Epithelial cell of esophagus (primary cell): ENCODE data around the gene RNF168.
"Not testable (repeated sequence)": the region's sequence is repeated elsewhere in the genome, so short reads cannot be mapped to it uniquely, and the experiment has no call there.

Experiments used
- DNase-seq: peaks from one replicate; pipeline ENCODE4 v3.0.0; 2010; ENCODE audit warnings: low read depth
- H3K4me3 ChIP-seq: 2 replicates; pipeline ENCODE4 v1.5.1; 2011; ENCODE audit warnings: mild to moderate bottlenecking, low read length, control low read depth
- CTCF ChIP-seq: IDR thresholded peaks from 2 replicates; pipeline ENCODE4 v1.5.1; 2011; ENCODE audit warnings: low read depth, mild to moderate bottlenecking, low read length, control low read depth, inconsistent platforms; ENCODE audit not compliant: insufficient read depth; ENCODE audit errors: missing control alignments

Gene RNF168

GRCh38 chr3:196503196-196504076 lies at the start of gene RNF168:
Gene RNF168, minus strand, starts transcription at chr3:196503768. Its CDS starts 595 bp downstream, at chr3:196503173.
- peak within 1 kb of the TSS; percentile 82 for H3K4me3 ChIP-seq
- TF ChIP-seq CTCF = no peak
- DNase-seq = peak; percentile 91

GRCh38 chr3:196552253-196552652 lies 48.7 kb upstream of the RNF168 start:
- no peak for TF ChIP-seq CTCF
- no peak for DNase-seq
- no peak overlapping the region for H3K4me3 ChIP-seq

GRCh38 chr3:196550172-196550571 lies 46.6 kb upstream of the RNF168 start:
- DNase-seq, H3K4me3 ChIP-seq: not testable (repeated sequence)

GRCh38 chr3:196549312-196549711 lies 45.7 kb upstream of the RNF168 start:
- H3K4me3 ChIP-seq, DNase-seq: not testable (repeated sequence)

GRCh38 chr3:196547067-196547466 lies 43.5 kb upstream of the RNF168 start:
- DNase-seq = no peak
- no peak for TF ChIP-seq CTCF
- H3K4me3 ChIP-seq = no peak overlapping the region

- peak; percentile 19 for DNase-seq
- H3K4me3 ChIP-seq = no peak overlapping the region
- no peak for TF ChIP-seq CTCF
Measured at GRCh38 chr3:196546537-196546936, 43.0 kb upstream of the RNF168 start.

- no peak for DNase-seq
- TF ChIP-seq CTCF = no peak
- H3K4me3 ChIP-seq = no peak overlapping the region
Measured at GRCh38 chr3:196544491-196544992, 41.0 kb upstream of the RNF168 start.

- peak; percentile 64 for DNase-seq
- no peak overlapping the region for H3K4me3 ChIP-seq
- no peak for TF ChIP-seq CTCF
Measured at GRCh38 chr3:196541684-196542445, 38.3 kb upstream of the RNF168 start.
